Stimulated activated CD4-positive, alpha-beta T cell treated with anti-CD3 and anti-CD28 coated beads, Interleukin-15, amount 100 ng/mL, for 24 hours (primary cell): ENCODE data around the gene MIER1.
"Not testable (repeated sequence)": the region's sequence is repeated elsewhere in the genome, so short reads cannot be mapped to it uniquely, and the experiment has no call there.

Experiments
- DNase-seq: peaks from one replicate; pipeline ENCODE4 v3.0.0-alpha.2; 2020

The MIER1 gene

GRCh38 chr1:66940981-66941380 is 16.2 kb downstream of the MIER1 start:
- no peak for DNase-seq

GRCh38 chr1:66943361-66943969 is 18.7 kb downstream of the MIER1 start:
- no peak for DNase-seq

- DNase-seq: no peak
Measured at GRCh38 chr1:66944330-66945274, 19.8 kb downstream of the MIER1 start.

- no peak for DNase-seq
Measured at GRCh38 chr1:66945316-66945715, 20.5 kb downstream of the MIER1 start.

- no peak for DNase-seq
Measured at GRCh38 chr1:66947267-66947666, 22.5 kb downstream of the MIER1 start.

- DNase-seq: no peak
Measured at GRCh38 chr1:66951513-66951912, 26.7 kb downstream of the MIER1 start.

- no peak for DNase-seq
Measured at GRCh38 chr1:66954208-66954607, 29.4 kb downstream of the MIER1 start.

GRCh38 chr1:66957938-66958337 is 33.1 kb downstream of the MIER1 start:
- no peak for DNase-seq

GRCh38 chr1:66966188-66966873 is 41.5 kb downstream of the MIER1 start:
- DNase-seq: not testable (repeated sequence)

- no peak for DNase-seq
Measured at GRCh38 chr1:66968574-66968973, 43.8 kb downstream of the MIER1 start.

GRCh38 chr1:66978201-66978600 is 53.4 kb downstream of the MIER1 start:
- DNase-seq: no peak

- DNase-seq: not testable (repeated sequence)
Measured at GRCh38 chr1:66979621-66980020, 54.8 kb downstream of the MIER1 start.

- DNase-seq: no peak
Measured at GRCh38 chr1:66980745-66981367, 56.1 kb downstream of the MIER1 start.

- DNase-seq: peak; percentile 48
Measured at GRCh38 chr1:66981679-66982078, 56.9 kb downstream of the MIER1 start.

- DNase-seq: no peak
Measured at GRCh38 chr1:66982561-66983260, 57.9 kb downstream of the MIER1 start.

- DNase-seq: no peak
Measured at GRCh38 chr1:66984491-66984890, 59.7 kb downstream of the MIER1 start.

GRCh38 chr1:66985835-66986234 is 61.0 kb downstream of the MIER1 start:
- no peak for DNase-seq

- no peak for DNase-seq
Measured at GRCh38 chr1:66993076-66993475, 68.3 kb downstream of the MIER1 start.

GRCh38 chr1:66996018-66996682 is 71.4 kb downstream of the MIER1 start:
- peak; percentile 72 for DNase-seq

- DNase-seq: no peak
Measured at GRCh38 chr1:66998972-66999371, 74.2 kb downstream of the MIER1 start.

GRCh38 chr1:66999640-67000400 is 75.0 kb downstream of the MIER1 start:
- no peak for DNase-seq
